ENCODE data around the gene TMEM87A.

DNA sequence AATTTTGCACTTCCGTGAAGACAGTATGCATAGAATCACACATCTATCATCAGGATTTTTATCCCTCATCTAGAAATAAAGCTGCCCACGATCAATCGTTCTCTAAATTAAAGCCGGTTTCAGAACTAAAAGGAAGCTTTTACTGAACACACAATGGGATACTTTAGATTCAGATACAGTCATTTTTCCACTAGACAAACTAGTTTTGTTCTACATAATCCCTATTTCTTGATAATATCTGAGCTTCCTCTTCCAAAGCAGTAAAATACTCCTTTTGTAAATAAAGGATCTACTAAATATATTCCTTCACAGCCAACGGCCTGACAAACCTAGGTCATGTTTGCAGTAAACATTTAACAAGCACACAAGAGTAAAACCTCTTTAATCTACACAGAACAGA is 2.2 kb downstream of the TMEM87A start:
- TF ChIP-seq EP300 (IDR thresholded peaks at IDR 0.05; ENCODE audit: borderline replicate concordance) (no peak), NFIC (IDR thresholded peaks at IDR 0.05) (no peak), REST (IDR thresholded peaks at IDR 0.05; ENCODE audit: low read depth) (no peak), TAF1 (IDR thresholded peaks at IDR 0.05; ENCODE audit: low read depth) (no peak), CREB1 (IDR thresholded peaks at IDR 0.05; ENCODE audit: low read depth) (no peak), RAD21 (IDR thresholded peaks at IDR 0.05; ENCODE audit: low read depth) (no peak), ZBTB7A (IDR thresholded peaks at IDR 0.05; ENCODE audit: low read depth) (no peak), EGR1 (IDR thresholded peaks at IDR 0.05) (no peak), TCF12 (IDR thresholded peaks at IDR 0.05; ENCODE audit: low read depth) (no peak)
- TF ChIP-seq, protein P1, sequence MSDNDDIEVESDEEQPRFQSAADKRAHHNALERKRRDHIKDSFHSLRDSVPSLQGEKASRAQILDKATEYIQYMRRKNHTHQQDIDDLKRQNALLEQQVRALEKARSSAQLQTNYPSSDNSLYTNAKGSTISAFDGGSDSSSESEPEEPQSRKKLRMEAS (IDR thresholded peaks at IDR 0.05) = no peak
